ENCODE results near the gene ZPLD1. TPM values are rescaled to one million over a fixed set of nuclear protein-coding genes. Genes with fewer than 3 reads are reported as not detected.

The ZPLD1 gene
- total RNA-seq, 1 experiment from 2014 or later, result not detected

GRCh38 chr3:102471001-102471400 lies 36.2 kb downstream of the ZPLD1 start:
- peak; percentile 7 for DNase-seq (ENCODE audit: low read depth, low spot score)

GRCh38 chr3:102471491-102471890 lies 36.7 kb downstream of the ZPLD1 start:
- Histone ChIP-seq H3K27me3 (ENCODE audit: insufficient read depth, low read length) (no peaks in the 10 kb centered on the region), H3K9me2 (ENCODE audit: insufficient read depth) (no peaks in the 10 kb centered on the region), H3K9ac (ENCODE audit: low read length) (no peak overlapping the region), H2AFZ (ENCODE audit: low read depth, low read length, poor library complexity, severe bottlenecking) (no peak overlapping the region), H3K79me2 (ENCODE audit: insufficient read depth, low read length) (no peaks in the 10 kb centered on the region), H3K27ac (ENCODE audit: low read depth, low read length) (no peak overlapping the region), H3K4me2 (ENCODE audit: low read length) (no peak overlapping the region), H3K4me1 (ENCODE audit: control insufficient read depth in 1 of 2, insufficient read depth in 2 of 2, low read length in 2 of 2) (no peaks in the 10 kb centered on the region), H3K4me3 (replicated peaks in 1 of 2; ENCODE audit: low read depth in 1 of 2, low read length in 2 of 2) (no peak overlapping the region), H3K36me3 (ENCODE audit: control insufficient read depth in 1 of 2, insufficient read depth in 2 of 2, low read length in 2 of 2) (no peaks in the 10 kb centered on the region), H4K20me1 (ENCODE audit: insufficient read depth) (no peaks in the 10 kb centered on the region), H3K9me3 (ENCODE audit: control insufficient read depth in 1 of 2, insufficient read depth in 1 of 2, low read depth in 1 of 2, low read length in 2 of 2) (no peaks in the 10 kb centered on the region)
- DNase-seq (ENCODE audit: low read depth, low spot score) (no peak), ATAC-seq (no peak)
- TF ChIP-seq SRF (IDR thresholded peaks at IDR 0.05; ENCODE audit: low read depth), result no peak
- TF ChIP-seq YY1 (IDR thresholded peaks at IDR 0.05; ENCODE audit: extremely low read depth, insufficient replicate concordance, low read depth, low read length), result no peak
- TF ChIP-seq, protein P1, sequence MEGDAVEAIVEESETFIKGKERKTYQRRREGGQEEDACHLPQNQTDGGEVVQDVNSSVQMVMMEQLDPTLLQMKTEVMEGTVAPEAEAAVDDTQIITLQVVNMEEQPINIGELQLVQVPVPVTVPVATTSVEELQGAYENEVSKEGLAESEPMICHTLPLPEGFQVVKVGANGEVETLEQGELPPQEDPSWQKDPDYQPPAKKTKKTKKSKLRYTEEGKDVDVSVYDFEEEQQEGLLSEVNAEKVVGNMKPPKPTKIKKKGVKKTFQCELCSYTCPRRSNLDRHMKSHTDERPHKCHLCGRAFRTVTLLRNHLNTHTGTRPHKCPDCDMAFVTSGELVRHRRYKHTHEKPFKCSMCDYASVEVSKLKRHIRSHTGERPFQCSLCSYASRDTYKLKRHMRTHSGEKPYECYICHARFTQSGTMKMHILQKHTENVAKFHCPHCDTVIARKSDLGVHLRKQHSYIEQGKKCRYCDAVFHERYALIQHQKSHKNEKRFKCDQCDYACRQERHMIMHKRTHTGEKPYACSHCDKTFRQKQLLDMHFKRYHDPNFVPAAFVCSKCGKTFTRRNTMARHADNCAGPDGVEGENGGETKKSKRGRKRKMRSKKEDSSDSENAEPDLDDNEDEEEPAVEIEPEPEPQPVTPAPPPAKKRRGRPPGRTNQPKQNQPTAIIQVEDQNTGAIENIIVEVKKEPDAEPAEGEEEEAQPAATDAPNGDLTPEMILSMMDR (IDR thresholded peaks at IDR 0.05 in 2 of 3, conservative IDR thresholded peaks at IDR 0.05 in 1 of 3; ENCODE audit: borderline replicate concordance in 1 of 3, insufficient read depth in 1 of 3, low read depth in 2 of 3, low read length in 2 of 3), result no peak
- no peak for TF ChIP-seq EGR1 (IDR thresholded peaks at IDR 0.05; ENCODE audit: low read depth)
- TF ChIP-seq SP1 (IDR thresholded peaks at IDR 0.05; ENCODE audit: low read depth), result no peak
- no peak for TF ChIP-seq ZFX (IDR thresholded peaks at IDR 0.05)
- TF ChIP-seq, protein P2, sequence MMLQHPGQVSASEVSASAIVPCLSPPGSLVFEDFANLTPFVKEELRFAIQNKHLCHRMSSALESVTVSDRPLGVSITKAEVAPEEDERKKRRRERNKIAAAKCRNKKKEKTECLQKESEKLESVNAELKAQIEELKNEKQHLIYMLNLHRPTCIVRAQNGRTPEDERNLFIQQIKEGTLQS (IDR thresholded peaks at IDR 0.05), result no peak
- no peak for TF ChIP-seq FOSL1 (IDR thresholded peaks at IDR 0.05; ENCODE audit: low read depth)
- TF ChIP-seq CEBPB (IDR thresholded peaks at IDR 0.05; ENCODE audit: low read depth), result no peak
- no TSS peak for BruUV-seq (replicated peaks)
- ChIA-PET POLR2A (no interaction called here), RAD21 (ENCODE audit: low non-redundant PET in 1 of 2, low total read pairs in 2 of 2, uncharacterized antibody in 2 of 2, unreplicated experiment in 2 of 2) (no interaction called here), CTCF (interaction anchor here (1.0 to 1.6 kb wide), 3 partner anchors 9 to 13 kb away, joined by 3 to 5 read pairs (median 3); no protein-coding TSS in a partner anchor)
- intact Hi-C loops (cut with micrococcal nuclease), result no loop called here

More at GRCh38 chr3:102471001-102471400, 36.2 kb downstream of the ZPLD1 start:
- Histone ChIP-seq H3K9me2 (ENCODE audit: insufficient read depth) (no peaks in the 10 kb centered on the region), H3K4me3 (replicated peaks in 1 of 2; ENCODE audit: low read depth in 1 of 2, low read length in 2 of 2) (no peak overlapping the region), H3K9ac (ENCODE audit: low read length) (no peak overlapping the region), H3K4me1 (ENCODE audit: control insufficient read depth in 1 of 2, insufficient read depth in 2 of 2, low read length in 2 of 2) (no peaks in the 10 kb centered on the region), H2AFZ (ENCODE audit: low read depth, low read length, poor library complexity, severe bottlenecking) (no peak overlapping the region), H4K20me1 (ENCODE audit: insufficient read depth) (no peaks in the 10 kb centered on the region), H3K79me2 (ENCODE audit: insufficient read depth, low read length) (no peaks in the 10 kb centered on the region), H3K9me3 (ENCODE audit: control insufficient read depth in 1 of 2, insufficient read depth in 1 of 2, low read depth in 1 of 2, low read length in 2 of 2) (no peaks in the 10 kb centered on the region), H3K36me3 (ENCODE audit: control insufficient read depth in 1 of 2, insufficient read depth in 2 of 2, low read length in 2 of 2) (no peaks in the 10 kb centered on the region), H3K27me3 (ENCODE audit: insufficient read depth, low read length) (no peaks in the 10 kb centered on the region), H3K4me2 (ENCODE audit: low read length) (no peak overlapping the region), H3K27ac (ENCODE audit: low read depth, low read length) (no peak overlapping the region)
- POLR2A ChIA-PET, result no interaction called here
- intact Hi-C loops (cut with micrococcal nuclease), result no loop called here
- CTCF ChIA-PET, result interaction anchor here (1.0 to 1.6 kb wide), 3 partner anchors 10 to 12 kb away, joined by 3 to 5 read pairs (median 3); no protein-coding TSS in a partner anchor
- no TSS peak for BruUV-seq (replicated peaks)
- peak; percentile 91 for ATAC-seq
- TF ChIP-seq, protein P1 (IDR thresholded peaks at IDR 0.05 in 2 of 3, conservative IDR thresholded peaks at IDR 0.05 in 1 of 3; ENCODE audit: borderline replicate concordance in 1 of 3, insufficient read depth in 1 of 3, low read depth in 2 of 3, low read length in 2 of 3), result peak; percentile 24 to 48 (median 42); a peak in 5 of 6 replicates
- no peak for TF ChIP-seq CEBPB (IDR thresholded peaks at IDR 0.05; ENCODE audit: low read depth)
- no peak for TF ChIP-seq EZH2phosphoT487 (IDR thresholded peaks at IDR 0.05; ENCODE audit: borderline replicate concordance)
- peak; percentile 19; the same call in 1 of the 2 replicates for TF ChIP-seq RAD21 (IDR thresholded peaks at IDR 0.05; ENCODE audit: low read depth)
- TF ChIP-seq SIN3A (IDR thresholded peaks at IDR 0.05; ENCODE audit: low read depth), result no peak
- no peak for TF ChIP-seq EZH2 (IDR thresholded peaks at IDR 0.05)
- no peak for TF ChIP-seq EGR1 (IDR thresholded peaks at IDR 0.05; ENCODE audit: low read depth)
- RAD21 ChIA-PET (ENCODE audit: low non-redundant PET in 1 of 2, low total read pairs in 2 of 2, uncharacterized antibody in 2 of 2, unreplicated experiment in 2 of 2), result no interaction called here

All from HCT116 (cell line).